ENCODE results near the gene MYH9.

DNA sequence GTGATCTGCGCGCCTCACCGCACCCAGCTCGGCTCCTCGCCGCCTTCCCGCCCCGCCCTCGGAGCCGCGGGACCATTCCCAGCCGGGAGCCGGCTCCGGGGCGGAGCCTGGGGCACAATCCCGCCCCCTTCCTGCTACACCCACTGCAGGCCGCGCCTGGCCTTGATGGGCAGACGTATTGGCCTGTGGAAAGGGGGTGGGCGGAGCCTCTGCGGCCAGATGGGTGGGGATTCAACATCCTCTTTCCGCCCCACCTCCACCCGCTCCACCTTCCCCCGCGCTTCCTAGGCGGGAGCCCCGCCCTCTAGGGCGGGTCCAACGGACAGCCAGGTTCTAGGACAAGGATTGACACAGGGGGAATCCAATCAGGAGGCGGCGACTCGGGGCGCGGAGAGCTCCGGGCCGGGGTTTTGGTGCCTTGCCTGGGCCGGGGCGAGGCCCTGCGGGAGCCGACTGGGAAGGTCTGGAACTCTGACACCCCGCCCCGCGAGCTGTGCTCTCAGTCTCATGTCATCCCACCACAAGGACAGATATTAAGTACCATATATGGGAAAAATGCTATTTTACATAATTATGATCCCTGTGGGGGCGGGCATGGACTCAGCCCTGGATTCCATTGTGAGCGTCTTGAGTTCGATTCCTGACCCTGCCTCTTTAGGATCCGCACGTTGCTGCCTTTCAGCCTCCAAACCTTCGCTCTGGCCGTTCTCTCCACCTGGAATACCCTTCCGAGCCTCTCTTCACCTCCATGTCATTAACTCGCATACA is at the start of gene MYH9:
- TF ChIP-seq, protein P1, sequence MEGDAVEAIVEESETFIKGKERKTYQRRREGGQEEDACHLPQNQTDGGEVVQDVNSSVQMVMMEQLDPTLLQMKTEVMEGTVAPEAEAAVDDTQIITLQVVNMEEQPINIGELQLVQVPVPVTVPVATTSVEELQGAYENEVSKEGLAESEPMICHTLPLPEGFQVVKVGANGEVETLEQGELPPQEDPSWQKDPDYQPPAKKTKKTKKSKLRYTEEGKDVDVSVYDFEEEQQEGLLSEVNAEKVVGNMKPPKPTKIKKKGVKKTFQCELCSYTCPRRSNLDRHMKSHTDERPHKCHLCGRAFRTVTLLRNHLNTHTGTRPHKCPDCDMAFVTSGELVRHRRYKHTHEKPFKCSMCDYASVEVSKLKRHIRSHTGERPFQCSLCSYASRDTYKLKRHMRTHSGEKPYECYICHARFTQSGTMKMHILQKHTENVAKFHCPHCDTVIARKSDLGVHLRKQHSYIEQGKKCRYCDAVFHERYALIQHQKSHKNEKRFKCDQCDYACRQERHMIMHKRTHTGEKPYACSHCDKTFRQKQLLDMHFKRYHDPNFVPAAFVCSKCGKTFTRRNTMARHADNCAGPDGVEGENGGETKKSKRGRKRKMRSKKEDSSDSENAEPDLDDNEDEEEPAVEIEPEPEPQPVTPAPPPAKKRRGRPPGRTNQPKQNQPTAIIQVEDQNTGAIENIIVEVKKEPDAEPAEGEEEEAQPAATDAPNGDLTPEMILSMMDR (IDR thresholded peaks at IDR 0.05; ENCODE audit: insufficient read depth, low read length, poor library complexity, severe bottlenecking) = no peak
- TF ChIP-seq EZH2phosphoT487 (conservative IDR thresholded peaks at IDR 0.05; ENCODE audit: low read length) = no peak

Data from SU-DHL-6 (cell line).